ENCODE data around the gene MC1R. TPM values are rescaled to one million over a fixed set of nuclear protein-coding genes. Genes with fewer than 3 reads are reported as not detected.

The MC1R gene
- total and polyA plus RNA-seq, 2 of the 4 experiments (the other 2 are of a cell fraction) = 3.8 to 9.5 TPM

- Histone ChIP-seq H3K9me3 (ENCODE audit: control insufficient read depth, insufficient read depth, low read length) (no peaks in the 10 kb centered on the region), H3K36me3 (ENCODE audit: control insufficient read depth, insufficient read depth, low read length) (peaks cover 34% of the 10 kb centered on the region), H3K9ac (ENCODE audit: low read depth, low read length) (no peak overlapping the region), H2AK5ac (ENCODE audit: low read depth, low read length) (no peak overlapping the region), H3K27ac (ENCODE audit: insufficient read depth, low read length) (no peak overlapping the region), H3K18ac (ENCODE audit: low read depth, low read length) (no peak overlapping the region), H2AFZ (replicated peaks; ENCODE audit: low read length, poor library complexity) (no peak overlapping the region), H4K8ac (ENCODE audit: low read depth in 2 of 2, low read length in 2 of 2) (no peak overlapping the region), H4K20me1 (ENCODE audit: insufficient read depth, low read length) (peaks cover 10% of the 10 kb centered on the region), H3K56ac (ENCODE audit: extremely low read depth, insufficient read depth, low read length) (no peak overlapping the region), H2BK120ac (ENCODE audit: low read depth, low read length) (no peak overlapping the region), H3K4me1 (ENCODE audit: control insufficient read depth, insufficient read depth, low read length) (peaks cover 11% of the 10 kb centered on the region), H4K91ac (ENCODE audit: insufficient read depth, low read depth, low read length) (no peak overlapping the region), H3K23ac (ENCODE audit: low read depth, low read length) (no peak overlapping the region), H3K27me3 (ENCODE audit: control insufficient read depth, insufficient read depth, low read length) (no peaks in the 10 kb centered on the region), H3K14ac (replicated peaks; ENCODE audit: low read depth, low read length) (no peak overlapping the region), H4K5ac (ENCODE audit: low read depth, low read length) (no peak overlapping the region), H2AK9ac (replicated peaks; ENCODE audit: low read depth, low read length, poor library complexity) (peak overlapping the region; percentile 15), H2BK15ac (ENCODE audit: low read depth, low read length) (no peak overlapping the region), H3K4ac (ENCODE audit: low read depth, low read length) (no peak overlapping the region), H3K4me3 (ENCODE audit: insufficient read depth, low read depth, low read length) (no peak overlapping the region), H3K9me1 (ENCODE audit: insufficient read depth, low read length) (peaks cover 6% of the 10 kb centered on the region; the same call in 1 of the 2 replicates), H2BK5ac (ENCODE audit: low read depth, low read length, poor library complexity, severe bottlenecking) (no peak overlapping the region), H3K4me2 (ENCODE audit: low read depth, low read length) (no peak overlapping the region), H2BK20ac (ENCODE audit: low read depth, low read length) (no peak overlapping the region), H3K79me1 (ENCODE audit: low read depth in 1 of 2, low read length in 2 of 2) (peaks cover 0 to 27% of the 10 kb centered on the region in 2 experiments)
- ChIA-PET POLR2A (ENCODE audit: unreplicated experiment) (no interaction called here), CTCF (no interaction called here)
- 88% methylated on average over 26 of the region's 30 CpGs; no CpG with 5 or more reads in 1 of the 2 experiments for WGBS, 2 experiments (ENCODE audit: extremely low coverage in 2 of 2, insufficient read length in 1 of 2)
- ATAC-seq (ENCODE audit: low read depth) = no peak
- in situ Hi-C loops (cut with MboI; ENCODE audit: low sequenced_read_pairs) = no loop called here
- dilution Hi-C loops (cut with HindIII; ENCODE audit: low sequenced_read_pairs, unreplicated experiment) = no loop called here
- BruUV-seq (replicated peaks) = no TSS peak
- intact Hi-C loops (cut with micrococcal nuclease) = no loop called here
- DNase-seq = no peak
- TF ChIP-seq RCOR1 (IDR thresholded peaks at IDR 0.05; ENCODE audit: insufficient replicate concordance, low read length) = no peak
- TF ChIP-seq CHD1 (IDR thresholded peaks at IDR 0.05; ENCODE audit: low read depth, low read length) = no peak
- TF ChIP-seq SMC3 (IDR thresholded peaks at IDR 0.05; ENCODE audit: low read depth, low read length) = no peak
- TF ChIP-seq POLR2A (IDR thresholded peaks at IDR 0.05; ENCODE audit: low read depth, low read length) = no peak
- no peak for TF ChIP-seq CTCF (conservative IDR thresholded peaks at IDR 0.05; ENCODE audit: low read depth, low read length)
- TF ChIP-seq MAZ (IDR thresholded peaks at IDR 0.05; ENCODE audit: borderline replicate concordance, low read depth, low read length) = no peak
- no peak for TF ChIP-seq BHLHE40 (IDR thresholded peaks at IDR 0.05; ENCODE audit: low read depth, low read length)
- no peak for TF ChIP-seq NFE2L2 (IDR thresholded peaks at IDR 0.05; ENCODE audit: low read depth, low read length)
- TF ChIP-seq RFX5 (IDR thresholded peaks at IDR 0.05; ENCODE audit: low read depth, low read length) = no peak
- TF ChIP-seq RAD21 (IDR thresholded peaks at IDR 0.05; ENCODE audit: low read length) = no peak
- TF ChIP-seq ELK1 (IDR thresholded peaks at IDR 0.05; ENCODE audit: borderline replicate concordance, low read depth, low read length) = no peak
- no peak for TF ChIP-seq MAFK (IDR thresholded peaks at IDR 0.05; ENCODE audit: low read depth, low read length)
- TF ChIP-seq CEBPB (IDR thresholded peaks at IDR 0.05; ENCODE audit: low read depth, low read length) = no peak
- no peak for TF ChIP-seq USF2 (IDR thresholded peaks at IDR 0.05; ENCODE audit: low read depth, low read length)
- no peak for TF ChIP-seq FOS (IDR thresholded peaks at IDR 0.05; ENCODE audit: low read depth, low read length)
Measured at GRCh38 chr16:89913408-89914387, 5.0 kb upstream of the MC1R start.

All from IMR-90 (cell line).